HG03571 (cell line): ENCODE results near the gene FXYD5.
"Not testable (repeated sequence)": the region's sequence is repeated elsewhere in the genome, so short reads cannot be mapped to it uniquely, and the experiment has no call there.

Experiments used
- ATAC-seq: cut with Tn5 transposase; IDR thresholded peaks from one replicate; pipeline ENCODE4 v1.9.1; 2021; ENCODE audit not compliant: unreplicated experiment

Gene FXYD5

GRCh38 chr19:35136977-35137702, 17.4 kb upstream of the FXYD5 start:
- no peak for ATAC-seq

- no peak for ATAC-seq
These were observed 16.1 kb upstream of the FXYD5 start, which contains the start of gene FXYD1 for GRCh38 chr19:35138305-35138892. Gene FXYD1, plus strand, starts transcription at chr19:35138824. Its CDS starts 1,256 bp downstream, at chr19:35140080.

- no peak for ATAC-seq
These were observed 14.2 kb upstream of the FXYD5 start for GRCh38 chr19:35140207-35140961.

GRCh38 chr19:35140962-35141836, 13.3 kb upstream of the FXYD5 start:
- ATAC-seq = peak; percentile 50

- peak; percentile 7 for ATAC-seq
These were observed 12.5 kb upstream of the FXYD5 start for GRCh38 chr19:35141837-35142605.

- ATAC-seq = no peak
These were observed 11.8 kb upstream of the FXYD5 start for GRCh38 chr19:35142606-35143230.

- ATAC-seq = no peak
These were observed 11.3 kb upstream of the FXYD5 start, which contains the start of gene FXYD7 for GRCh38 chr19:35143231-35143715. Gene FXYD7, plus strand, starts transcription at chr19:35143255. Its CDS starts 79 bp downstream, at chr19:35143334.

GRCh38 chr19:35143818-35144217, 10.7 kb upstream of the FXYD5 start:
- no peak for ATAC-seq

GRCh38 chr19:35144259-35144599, 10.3 kb upstream of the FXYD5 start:
- ATAC-seq = no peak

GRCh38 chr19:35144600-35145436, 9.7 kb upstream of the FXYD5 start:
- ATAC-seq = no peak

- ATAC-seq = no peak
These were observed 7.6 kb upstream of the FXYD5 start for GRCh38 chr19:35146746-35147459.

- ATAC-seq = no peak
These were observed 5.1 kb upstream of the FXYD5 start for GRCh38 chr19:35149463-35149862.

GRCh38 chr19:35150445-35150844, 4.1 kb upstream of the FXYD5 start:
- ATAC-seq = no peak

GRCh38 chr19:35151273-35152065, 3.1 kb upstream of the FXYD5 start:
- no peak for ATAC-seq

- not testable (repeated sequence) for ATAC-seq
These were observed 1.4 kb upstream of the FXYD5 start for GRCh38 chr19:35153129-35153522.

GRCh38 chr19:35153701-35154524, 622 bp upstream of the FXYD5 start:
- ATAC-seq = no peak
